AG08396 (cell line): Measurements from ENCODE around the gene CUBN.
A peak's percentile ranks its signal among the peaks of the same experiment; 100 is the strongest.

Experiments
- DNase-seq: peaks from one replicate; pipeline ENCODE4 v3.0.0; 2012; ENCODE audit warnings: low spot score, mixed read lengths

CUBN gene

GRCh38 chr10:16787361-16787791, 342.2 kb downstream of the CUBN start:
- no peak for DNase-seq

- DNase-seq, result no peak
Observed at GRCh38 chr10:16780338-16780880, 349.2 kb downstream of the CUBN start.

DNA sequence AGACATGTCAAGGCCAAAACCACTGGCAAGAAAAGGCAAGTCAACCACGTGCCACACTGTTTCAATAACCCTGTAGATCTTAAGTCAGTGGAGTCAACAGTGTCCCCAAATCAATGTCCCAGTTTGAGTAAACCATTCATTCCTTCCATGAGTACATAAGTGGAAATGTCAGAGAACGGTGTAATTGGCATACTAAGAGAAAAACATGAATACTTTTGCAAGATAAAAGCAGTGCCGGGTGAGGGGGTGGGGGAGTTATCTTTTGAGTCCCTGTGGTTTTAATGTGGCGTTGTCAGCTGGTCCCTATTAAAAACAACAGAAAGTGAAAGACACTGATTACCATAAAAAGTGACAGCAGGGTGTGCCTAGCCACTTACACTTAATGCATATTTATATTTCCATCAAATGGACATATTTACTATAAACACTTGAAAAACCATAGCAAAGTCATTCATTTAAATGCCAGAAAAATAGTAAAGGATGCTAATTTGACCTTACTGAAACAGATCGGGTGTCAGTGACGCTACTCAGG, 350.2 kb downstream of the CUBN start:
- no peak for DNase-seq

GRCh38 chr10:16777473-16778370, 351.9 kb downstream of the CUBN start:
- DNase-seq, result peak; percentile 62

DNA sequence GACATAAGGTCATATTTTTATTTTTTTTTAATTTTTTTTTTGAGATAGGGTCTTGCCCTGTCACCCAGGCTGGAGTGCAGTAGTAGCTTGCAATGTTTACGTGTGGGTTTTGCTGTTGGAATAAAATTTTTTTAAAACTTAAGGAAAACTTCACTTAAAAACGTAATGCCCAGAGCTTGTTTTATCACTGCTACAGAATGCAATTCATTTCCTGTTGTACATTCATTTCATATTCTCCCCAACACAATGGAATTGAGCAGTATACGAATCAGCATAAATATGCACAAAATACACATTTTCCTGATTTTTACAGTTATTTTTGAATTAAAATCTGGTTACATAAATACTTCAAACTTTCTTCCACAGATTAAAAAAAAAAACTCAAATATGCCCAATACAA, 352.7 kb downstream of the CUBN start:
- no peak for DNase-seq
